GM13976 (cell line): ENCODE data around the gene TRNP1.

Experiments
- DNase-seq: peaks from one replicate; pipeline ENCODE4 v3.0.0; 2012; ENCODE audit warnings: low spot score
- CTCF ChIP-seq: IDR thresholded peaks from 2 replicates; pipeline ENCODE4 v1.5.1; 2012; ENCODE audit warnings: borderline replicate concordance, mild to moderate bottlenecking; ENCODE audit not compliant: insufficient read depth; ENCODE audit errors: extremely low read depth, missing control alignments, control extremely low read depth
- in situ Hi-C: fragments of 300-500 bp; cut with MboI; formaldehyde crosslinking; loops from one replicate; pipeline ENCODE4 v1.12.0; 2022; ENCODE audit warnings: low sequenced_read_pairs, mixed read lengths, inconsistent platforms; ENCODE audit not compliant: unreplicated experiment

TRNP1 gene

GRCh38 chr1:26970810-26971209, 22.7 kb upstream of the TRNP1 start:
- TF ChIP-seq CTCF, result no peak
- in situ Hi-C loops, result no loop called here
- no peak for DNase-seq

GRCh38 chr1:26971590-26971989, 21.9 kb upstream of the TRNP1 start:
- in situ Hi-C loops, result no loop called here
- no peak for TF ChIP-seq CTCF
- no peak for DNase-seq

GRCh38 chr1:26972390-26972789, 21.1 kb upstream of the TRNP1 start:
- in situ Hi-C loops, result no loop called here

GRCh38 chr1:26972821-26973220, 20.7 kb upstream of the TRNP1 start:
- in situ Hi-C loops, result no loop called here
- no peak for TF ChIP-seq CTCF
- DNase-seq, result no peak

More at GRCh38 chr1:26972390-26972789, 21.1 kb upstream of the TRNP1 start:
- no peak for TF ChIP-seq CTCF
- no peak for DNase-seq

- no peak for DNase-seq
- TF ChIP-seq CTCF, result no peak
- in situ Hi-C loops, result no loop called here
Measured at GRCh38 chr1:26976621-26977510, 16.6 kb upstream of the TRNP1 start.

GRCh38 chr1:26978901-26979300, 14.6 kb upstream of the TRNP1 start:
- TF ChIP-seq CTCF, result no peak
- in situ Hi-C loops, result no loop called here
- DNase-seq, result no peak
